Mesendoderm (in vitro differentiated cells): ENCODE results near the gene ARFGAP1.

Experiments
- DNase-seq: peaks from one replicate; pipeline ENCODE4 v3.0.0; 2013
- H2AK5ac ChIP-seq: 2 replicates; pipeline ENCODE4 v1.6.1; 2013; ENCODE audit warnings: low read length, inconsistent platforms
- H2BK120ac ChIP-seq: 2 replicates; pipeline ENCODE4 v1.6.1; 2013; ENCODE audit warnings: low read depth, mild to moderate bottlenecking, low read length, moderate library complexity, mixed read lengths
- H2BK15ac ChIP-seq: replicated peaks from 2 replicates; pipeline ENCODE4 v1.6.1; 2013; ENCODE audit warnings: low read depth, mild to moderate bottlenecking, moderate library complexity
- H2BK5ac ChIP-seq: 2 replicates; pipeline ENCODE4 v1.6.1; 2013; ENCODE audit warnings: low read length, inconsistent platforms
- H3K18ac ChIP-seq: 2 replicates; pipeline ENCODE4 v1.6.1; 2013; ENCODE audit warnings: mild to moderate bottlenecking, low read length, mixed read lengths
- H3K23ac ChIP-seq: one replicate; pipeline ENCODE4 v1.6.1; 2013; ENCODE audit warnings: low read length
- H3K27ac ChIP-seq: 2 replicates; pipeline ENCODE4 v1.5.1; 2013; ENCODE audit warnings: low read depth, mild to moderate bottlenecking, inconsistent platforms, low read length, moderate library complexity
- H3K27me3 ChIP-seq: 2 replicates; pipeline ENCODE4 v1.6.1; 2013; ENCODE audit warnings: low read length, control low read depth, mild to moderate bottlenecking, inconsistent platforms; ENCODE audit not compliant: insufficient read depth, poor library complexity
- H3K36me3 ChIP-seq: 2 replicates; pipeline ENCODE4 v1.6.1; 2013; ENCODE audit warnings: low read length, inconsistent platforms; ENCODE audit not compliant: control insufficient read depth, insufficient read depth
- H3K4ac ChIP-seq: one replicate; pipeline ENCODE4 v1.6.1; 2013; ENCODE audit warnings: low read depth, mild to moderate bottlenecking, low read length, moderate library complexity
- H3K4me1 ChIP-seq: 2 replicates; pipeline ENCODE4 v1.6.1; 2013; ENCODE audit warnings: low read depth, low read length, inconsistent platforms; ENCODE audit not compliant: control insufficient read depth
- H3K4me2 ChIP-seq: 2 replicates; pipeline ENCODE4 v1.6.1; 2013; ENCODE audit warnings: low read length
- H3K4me3 ChIP-seq: 2 replicates; pipeline ENCODE4 v1.5.1; 2013; ENCODE audit warnings: mild to moderate bottlenecking, low read length
- H3K56ac ChIP-seq: one replicate; pipeline ENCODE4 v1.6.1; 2013; ENCODE audit warnings: low read length
- H3K79me1 ChIP-seq: 2 replicates; pipeline ENCODE4 v1.6.1; 2013; ENCODE audit warnings: low read length, inconsistent platforms
- H3K79me2 ChIP-seq: 2 replicates; pipeline ENCODE4 v1.6.1; 2013; ENCODE audit warnings: mild to moderate bottlenecking, low read length; ENCODE audit not compliant: control insufficient read depth, insufficient read depth
- H3K9ac ChIP-seq: 2 replicates; pipeline ENCODE4 v1.6.1; 2013; ENCODE audit warnings: low read length, inconsistent platforms
- H4K5ac ChIP-seq: one replicate; pipeline ENCODE4 v1.6.1; 2013; ENCODE audit warnings: low read length
- H4K8ac ChIP-seq: one replicate; pipeline ENCODE4 v1.6.1; 2013; ENCODE audit warnings: low read depth, mild to moderate bottlenecking, control low read depth, low read length, moderate library complexity
- WGBS: extraction: QIAGEN DNeasy Blood & Tissue Kit; methylation state at CpG from one replicate; pipeline ENCODE4 v1.1.7; 2013; ENCODE audit warnings: low lambda C conversion rate, missing lambda C conversion rate; ENCODE audit not compliant: insufficient coverage; ENCODE audit errors: extremely low coverage; 5-methylcytosine and 5-hydroxymethylcytosine counted together

The ARFGAP1 gene

GRCh38 chr20:63268671-63269439 lies 3.8 kb upstream of the ARFGAP1 start:
- no peak overlapping the region for H3K18ac ChIP-seq
- no peak overlapping the region for H4K8ac ChIP-seq
- no peak overlapping the region for H3K4ac ChIP-seq
- no peak overlapping the region for H2AK5ac ChIP-seq
- H2BK120ac ChIP-seq, result no peak overlapping the region
- no peak overlapping the region for H3K56ac ChIP-seq
- H3K4me3 ChIP-seq, result no peak overlapping the region
- no CpG with 5 or more reads among the region's 18 CpGs for WGBS
- peaks cover 2% of the 10 kb centered on the region for H3K4me1 ChIP-seq
- H4K5ac ChIP-seq, result no peak overlapping the region
- peaks cover 11% of the 10 kb centered on the region for H3K79me2 ChIP-seq
- H3K4me2 ChIP-seq, result no peak overlapping the region
- H3K36me3 ChIP-seq, result no peaks in the 10 kb centered on the region
- no peak overlapping the region for H2BK15ac ChIP-seq
- no peaks in the 10 kb centered on the region for H3K27me3 ChIP-seq
- H3K9ac ChIP-seq, result no peak overlapping the region
- no peak overlapping the region for H3K23ac ChIP-seq
- no peak overlapping the region for H2BK5ac ChIP-seq
- DNase-seq, result peak; percentile 45
- peaks cover 4% of the 10 kb centered on the region for H3K79me1 ChIP-seq
- no peak overlapping the region for H3K27ac ChIP-seq

DNA sequence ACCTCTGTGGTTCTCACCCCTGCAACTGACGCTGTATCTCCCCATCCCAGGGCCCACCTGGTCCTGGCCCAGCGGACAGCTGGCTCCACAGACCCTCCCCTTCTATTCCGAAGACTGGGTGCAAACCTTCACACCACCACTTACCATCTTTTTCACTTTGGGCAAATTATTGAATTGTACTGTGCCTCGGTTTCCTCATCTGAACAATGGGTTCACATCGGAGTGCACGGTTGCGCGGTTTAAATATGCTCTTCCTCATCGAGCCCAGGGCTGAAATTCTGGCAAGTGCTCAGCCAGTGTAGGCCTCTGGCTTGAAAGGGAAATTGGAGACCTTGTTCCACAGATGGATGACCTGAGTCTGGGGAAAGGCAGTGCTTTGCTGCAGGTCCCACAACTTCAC lies 2.9 kb upstream of the ARFGAP1 start:
- Histone ChIP-seq H3K56ac (no peak overlapping the region), H3K4me3 (no peak overlapping the region)

DNA sequence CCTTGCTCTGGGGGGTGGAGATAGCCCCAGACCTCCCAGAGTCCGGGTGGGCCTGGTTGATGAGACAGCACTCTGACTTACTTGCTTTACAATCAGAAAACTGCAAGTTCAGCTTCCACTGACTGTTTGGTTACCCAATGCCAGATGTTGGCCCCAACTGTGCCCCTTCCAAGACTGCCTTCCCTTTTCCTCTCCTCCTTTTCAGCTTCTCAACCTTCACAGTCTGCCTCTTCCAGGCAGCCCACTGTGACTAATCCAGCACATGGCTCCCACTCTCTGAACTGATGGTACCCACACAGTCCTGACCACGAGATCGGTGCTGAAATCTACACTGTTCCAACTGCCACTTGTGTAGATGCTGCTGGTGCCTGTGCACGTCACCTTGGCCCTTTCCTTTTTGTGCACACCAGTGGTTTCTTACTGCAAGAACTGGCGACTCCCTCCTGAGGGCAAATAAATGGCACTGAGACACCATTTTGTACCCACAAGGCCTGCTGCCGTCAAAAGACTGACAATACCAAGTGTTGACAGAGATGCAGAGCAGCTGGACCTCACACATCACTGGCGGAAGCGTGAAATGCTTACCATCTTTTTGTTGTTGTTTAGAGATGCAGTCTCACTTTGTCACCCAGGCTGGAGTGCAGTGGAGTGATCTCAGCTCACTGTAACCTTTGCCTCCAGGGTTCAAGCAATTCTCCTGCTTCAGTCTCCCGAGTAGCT lies 1.8 kb upstream of the ARFGAP1 start:
- Histone ChIP-seq H3K27me3 (no peaks in the 10 kb centered on the region), H3K79me1 (peaks cover 11% of the 10 kb centered on the region), H3K56ac (no peak overlapping the region), H2BK15ac (no peak overlapping the region), H3K79me2 (peaks cover 28% of the 10 kb centered on the region), H3K9ac (no peak overlapping the region), H2BK5ac (no peak overlapping the region), H4K8ac (no peak overlapping the region), H3K18ac (no peak overlapping the region), H3K4me2 (no peak overlapping the region), H3K27ac (no peak overlapping the region), H3K36me3 (no peaks in the 10 kb centered on the region), H2AK5ac (no peak overlapping the region), H3K4me3 (no peak overlapping the region), H3K4me1 (peaks cover 2% of the 10 kb centered on the region), H4K5ac (no peak overlapping the region), H3K23ac (no peak overlapping the region), H2BK120ac (no peak overlapping the region), H3K4ac (no peak overlapping the region)
- no CpG with 5 or more reads among the region's 9 CpGs for WGBS
- no peak for DNase-seq

More for the DNA sequence above, 2.9 kb upstream of the ARFGAP1 start:
- H2BK15ac ChIP-seq, result no peak overlapping the region
- no peak overlapping the region for H3K9ac ChIP-seq
- no CpG with 5 or more reads among the region's 9 CpGs for WGBS
- H2AK5ac ChIP-seq, result no peak overlapping the region
- H3K4ac ChIP-seq, result no peak overlapping the region
- no peak for DNase-seq
- no peaks in the 10 kb centered on the region for H3K27me3 ChIP-seq
- H3K18ac ChIP-seq, result no peak overlapping the region
- H4K5ac ChIP-seq, result no peak overlapping the region
- no peak overlapping the region for H4K8ac ChIP-seq
- H3K79me2 ChIP-seq, result peaks cover 19% of the 10 kb centered on the region
- no peak overlapping the region for H3K27ac ChIP-seq
- no peak overlapping the region for H3K23ac ChIP-seq
- H2BK5ac ChIP-seq, result no peak overlapping the region
- peaks cover 8% of the 10 kb centered on the region for H3K79me1 ChIP-seq
- H2BK120ac ChIP-seq, result no peak overlapping the region
- H3K4me2 ChIP-seq, result no peak overlapping the region
- H3K36me3 ChIP-seq, result no peaks in the 10 kb centered on the region
- H3K4me1 ChIP-seq, result peaks cover 2% of the 10 kb centered on the region

DNA sequence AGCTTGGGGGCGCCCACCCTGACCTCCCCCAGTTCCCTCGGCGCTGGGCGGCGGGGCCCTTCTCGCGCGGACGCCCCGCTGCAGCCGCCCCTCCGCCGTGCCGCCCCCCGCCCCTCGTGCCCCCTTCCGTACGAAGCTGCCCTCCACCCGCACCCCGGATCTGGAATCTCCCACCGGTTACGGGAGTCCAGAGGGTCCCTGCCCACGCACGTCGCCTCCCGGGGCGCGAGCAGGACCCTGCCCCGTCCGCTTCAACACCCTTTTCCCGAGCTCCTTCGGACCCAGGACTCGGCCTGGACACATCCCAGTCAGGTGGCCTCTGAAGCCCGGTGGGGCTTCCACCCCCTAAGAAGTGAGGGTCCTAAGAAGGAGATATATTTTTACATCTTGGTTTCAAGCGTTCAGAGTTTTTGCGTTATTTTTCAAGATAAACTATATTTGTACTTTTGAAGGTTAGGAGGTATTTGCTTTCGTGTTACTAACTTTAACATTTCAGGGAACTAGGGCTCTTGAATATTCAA lies 506 bp downstream of the ARFGAP1 start:
- H2BK15ac ChIP-seq, result no peak overlapping the region
- H3K79me2 ChIP-seq, result peaks cover 34% of the 10 kb centered on the region
- H3K23ac ChIP-seq, result no peak overlapping the region
- H3K79me1 ChIP-seq, result peaks cover 16% of the 10 kb centered on the region
- peak overlapping the region; percentile 16 for H2BK120ac ChIP-seq
- peak overlapping the region; percentile 92 for H3K4ac ChIP-seq
- no peaks in the 10 kb centered on the region for H3K27me3 ChIP-seq
- H2AK5ac ChIP-seq, result no peak overlapping the region
- peak overlapping the region; percentile 91 for H3K56ac ChIP-seq
- no peak overlapping the region for H4K5ac ChIP-seq
- H3K4me3 ChIP-seq, result peak overlapping the region; percentile 78
- no peak overlapping the region for H4K8ac ChIP-seq
- WGBS, result no CpG with 5 or more reads among the region's 37 CpGs
- peaks cover 4% of the 10 kb centered on the region for H3K36me3 ChIP-seq
- peak overlapping the region; percentile 70 for H3K18ac ChIP-seq
- H3K4me2 ChIP-seq, result peak overlapping the region; percentile 60
- H3K27ac ChIP-seq, result no peak overlapping the region
- peaks cover 2% of the 10 kb centered on the region for H3K4me1 ChIP-seq
- no peak for DNase-seq
- H2BK5ac ChIP-seq, result no peak overlapping the region
- peak overlapping the region; percentile 78 for H3K9ac ChIP-seq

GRCh38 chr20:63273635-63274380 lies 1.2 kb downstream of the ARFGAP1 start:
- Histone ChIP-seq H3K4ac (no peak overlapping the region), H3K4me1 (peaks cover 2% of the 10 kb centered on the region), H2BK5ac (no peak overlapping the region), H3K23ac (no peak overlapping the region), H3K36me3 (peaks cover 6% of the 10 kb centered on the region), H3K18ac (no peak overlapping the region), H3K79me1 (peaks cover 16% of the 10 kb centered on the region), H3K4me2 (peak overlapping the region; percentile 60), H3K79me2 (peaks cover 34% of the 10 kb centered on the region), H2BK120ac (no peak overlapping the region), H3K56ac (peak overlapping the region; percentile 68), H2BK15ac (no peak overlapping the region), H2AK5ac (no peak overlapping the region), H3K27me3 (no peaks in the 10 kb centered on the region), H4K5ac (no peak overlapping the region), H3K27ac (no peak overlapping the region), H3K4me3 (peak overlapping the region; percentile 78), H4K8ac (no peak overlapping the region), H3K9ac (peak overlapping the region; percentile 78)
- no peak for DNase-seq
- no CpG with 5 or more reads among the region's 20 CpGs for WGBS
